CD4-positive, CD25-positive, alpha-beta regulatory T cell (primary cell): ENCODE data around the gene PPCS. TPM values are rescaled to one million over a fixed set of nuclear protein-coding genes. Genes with fewer than 3 reads are reported as not detected.
A peak's percentile ranks its signal among the peaks of the same experiment; 100 is the strongest.

Source experiments
- ATAC-seq, 2 donors: fragments of 150-1000 bp; cut with Tn5 transposase; one replicate each; pipeline ENCODE4 v1.10.0; 2021; ENCODE audit warnings: low read depth in 2 of 2, moderate number of reproducible peaks in 2 of 2, moderate library complexity in 1 of 2
- DNase-seq, 3 donors: peaks; one replicate each; pipeline versions ENCODE4 v3.0.0 to v3.0.0-alpha.2; 2012 to 2022; ENCODE audit warnings: mixed read lengths in 1 of 3
- H3K27ac ChIP-seq: one replicate; pipeline ENCODE4 v1.7.0; 2013; ENCODE audit warnings: mild to moderate bottlenecking, low read length; ENCODE audit not compliant: insufficient read depth, poor library complexity, severe bottlenecking
- H3K27me3 ChIP-seq: one replicate; pipeline ENCODE4 v1.7.0; 2013; ENCODE audit warnings: low read length; ENCODE audit not compliant: control insufficient read depth, insufficient read depth
- H3K36me3 ChIP-seq: one replicate; pipeline ENCODE4 v1.7.0; 2013; ENCODE audit warnings: mild to moderate bottlenecking, low read length, moderate library complexity; ENCODE audit not compliant: control insufficient read depth, insufficient read depth
- H3K4me1 ChIP-seq: 2 replicates; pipeline ENCODE4 v1.7.0; 2013; ENCODE audit warnings: mild to moderate bottlenecking, low read length; ENCODE audit not compliant: insufficient read depth, control insufficient read depth, poor library complexity, severe bottlenecking
- H3K4me3 ChIP-seq: one replicate; pipeline ENCODE4 v1.7.0; 2013; ENCODE audit warnings: low read depth, mild to moderate bottlenecking, low read length, moderate library complexity
- H3K9me3 ChIP-seq, 2 experiments: 1 replicate in 1 of 2; 2 replicates in 1 of 2; pipeline ENCODE4 v1.7.0; 2013; ENCODE audit warnings: low read length in 2 of 2, mild to moderate bottlenecking in 1 of 2, moderate library complexity in 1 of 2; ENCODE audit not compliant: control insufficient read depth in 2 of 2
- H3K27ac Mint-ChIP-seq, 3 donors: one replicate each; pipeline ENCODE4 v1.8.0; 2020 to 2022; ENCODE audit warnings: mild to moderate bottlenecking in 3 of 3, mixed read lengths in 3 of 3, moderate library complexity in 2 of 3
- H3K27me3 Mint-ChIP-seq: one replicate; pipeline ENCODE4 v1.8.0; 2022; ENCODE audit warnings: mild to moderate bottlenecking, mixed read lengths
- H3K36me3 Mint-ChIP-seq: one replicate; pipeline ENCODE4 v1.8.0; 2020; ENCODE audit warnings: mixed read lengths
- H3K4me1 Mint-ChIP-seq, 4 donors: one replicate each; pipeline ENCODE4 v1.8.0; 2020 to 2022; ENCODE audit warnings: mixed read lengths in 4 of 4, mild to moderate bottlenecking in 1 of 4
- H3K4me3 Mint-ChIP-seq, 4 donors: one replicate each; pipeline ENCODE4 v1.8.0; 2020 to 2022; ENCODE audit warnings: mild to moderate bottlenecking in 4 of 4, mixed read lengths in 4 of 4, moderate library complexity in 3 of 4
- H3K9me3 Mint-ChIP-seq, 7 donors: one replicate each; pipeline ENCODE4 v1.8.0; 2020 to 2022; ENCODE audit warnings: mixed read lengths in 7 of 7, mild to moderate bottlenecking in 3 of 7, moderate library complexity in 2 of 7
- polyA plus RNA-seq, 4 donors: library from polyadenylated mRNA; unstranded; fragments of 300-500 nt; fragmentation: Illumina TruSeq; gene quantifications; one replicate each; pipeline ENCODE4 v1.2.3, GENCODE V29; 2021
- total RNA-seq: library from RNA; stranded (reverse); gene quantifications from one replicate; pipeline ENCODE4 v1.2.3, GENCODE V29; 2022

Gene PPCS
- total and polyA plus RNA-seq, 5 donors from 2014 or later = 43.7 to 162 (median 132) TPM

DNA sequence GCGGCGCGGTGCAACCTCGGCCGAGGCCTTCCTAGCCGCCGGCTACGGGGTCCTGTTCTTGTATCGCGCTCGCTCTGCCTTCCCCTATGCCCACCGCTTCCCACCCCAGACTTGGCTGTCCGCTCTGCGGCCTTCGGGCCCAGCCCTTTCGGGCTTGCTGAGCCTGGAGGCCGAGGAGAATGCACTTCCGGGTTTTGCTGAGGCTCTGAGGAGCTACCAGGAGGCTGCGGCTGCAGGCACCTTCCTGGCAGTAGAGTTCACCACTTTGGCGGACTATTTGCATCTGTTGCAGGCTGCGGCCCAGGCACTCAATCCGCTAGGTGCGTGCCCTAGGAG is 379 bp downstream of the PPCS start:
- H3K4me3 Mint-ChIP-seq = peak overlapping the region; percentile 94 to 99 (median 97)
- no peaks in the 10 kb centered on the region for H3K9me3 ChIP-seq
- H3K4me1 Mint-ChIP-seq = peaks cover 22 to 53% (median 37%) of the 10 kb centered on the region in 4 donors

GRCh38 chr1:42461196-42461595 is 4.9 kb downstream of the PPCS start:
- peak overlapping the region in 2 of 4 donors; percentile 42 to 71 for H3K4me3 Mint-ChIP-seq
- no peaks in the 10 kb centered on the region for H3K9me3 ChIP-seq
- H3K27ac ChIP-seq = peak overlapping the region; percentile 48
- no peak overlapping the region for H3K27ac Mint-ChIP-seq
- peaks cover 19 to 68% (median 50%) of the 10 kb centered on the region in 4 donors for H3K4me1 Mint-ChIP-seq
- DNase-seq (no peak), ATAC-seq (no peak)
- H3K27me3 Mint-ChIP-seq = peaks cover 16% of the 10 kb centered on the region
- H3K36me3 ChIP-seq = peaks cover 36% of the 10 kb centered on the region
- H3K27me3 ChIP-seq = no peaks in the 10 kb centered on the region
- H3K9me3 Mint-ChIP-seq = no peaks in the 10 kb centered on the region
- no peak overlapping the region for H3K4me3 ChIP-seq
- peaks cover 32% of the 10 kb centered on the region for H3K4me1 ChIP-seq
- peaks cover 26% of the 10 kb centered on the region for H3K36me3 Mint-ChIP-seq

More for the DNA sequence above, 379 bp downstream of the PPCS start:
- no peaks in the 10 kb centered on the region for H3K9me3 Mint-ChIP-seq
- H3K27me3 ChIP-seq = no peaks in the 10 kb centered on the region
- H3K27ac Mint-ChIP-seq = peak overlapping the region; percentile 98 to 100 (median 100)
- peaks cover 36% of the 10 kb centered on the region for H3K36me3 ChIP-seq
- peak; percentile 47 to 49 for ATAC-seq
- H3K4me3 ChIP-seq = peak overlapping the region; percentile 96
- peaks cover 27% of the 10 kb centered on the region for H3K4me1 ChIP-seq
- peaks cover 29% of the 10 kb centered on the region for H3K36me3 Mint-ChIP-seq
- DNase-seq = peak in 2 of 3 donors; percentile 49 to 87
- H3K27ac ChIP-seq = peak overlapping the region; percentile 99
- H3K27me3 Mint-ChIP-seq = peaks cover 15% of the 10 kb centered on the region

GRCh38 chr1:42462828-42463763 is 6.8 kb downstream of the PPCS start, which contains the start of gene CCDC30:
Gene CCDC30 (plus strand): TSS chr1:42463286. CDS start chr1:42480552, 17,266 bp downstream.
- Mint-ChIP-seq H3K4me3 (peak within 1 kb of the TSS; percentile 79 to 88 (median 86)), H3K4me1 (peaks cover 9 to 53% (median 42%) of the 10 kb centered on the region in 4 donors), H3K27ac (peak within 1 kb of the TSS; percentile 94 to 96 (median 95)), H3K9me3 (no peaks in the 10 kb centered on the region), H3K27me3 (peaks cover 22% of the 10 kb centered on the region), H3K36me3 (peaks cover 24% of the 10 kb centered on the region)
- peak; percentile 96 to 98 (median 98) for DNase-seq
- Histone ChIP-seq H3K4me3 (peak within 1 kb of the TSS; percentile 78), H3K36me3 (peaks cover 32% of the 10 kb centered on the region), H3K4me1 (peaks cover 19% of the 10 kb centered on the region), H3K27ac (peak within 1 kb of the TSS; percentile 89), H3K27me3 (no peaks in the 10 kb centered on the region), H3K9me3 (no peaks in the 10 kb centered on the region)
- ATAC-seq = peak; percentile 100

DNA sequence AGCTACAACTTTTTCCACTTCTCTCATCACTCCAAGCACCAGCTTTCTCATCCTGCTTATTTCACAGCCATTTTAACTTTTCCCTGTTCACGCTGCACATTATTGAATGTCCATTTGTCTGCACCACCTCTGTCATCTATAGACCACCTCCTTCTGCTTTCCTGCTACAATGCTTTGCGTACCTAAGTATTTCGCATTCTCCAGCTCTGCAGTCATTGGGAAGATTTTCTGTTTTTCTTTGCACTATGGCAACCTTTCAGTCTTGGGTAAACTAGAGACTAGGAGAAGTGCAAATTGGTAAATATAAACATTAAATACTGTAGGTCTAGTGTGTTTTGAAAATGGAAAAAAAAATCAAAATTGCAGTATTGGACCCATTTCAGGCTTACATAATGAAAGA is 7.6 kb downstream of the PPCS start:
- ATAC-seq = no peak
- peak overlapping the region in 3 of 4 donors; percentile 79 to 87 (median 85) for H3K4me3 Mint-ChIP-seq
- no peak for DNase-seq
- peaks cover 13% of the 10 kb centered on the region for H3K4me1 ChIP-seq
- peaks cover 24% of the 10 kb centered on the region for H3K36me3 ChIP-seq
- peaks cover 5 to 45% (median 36%) of the 10 kb centered on the region in 4 donors for H3K4me1 Mint-ChIP-seq
- H3K27ac Mint-ChIP-seq = peak overlapping the region; percentile 94 to 96 (median 95)
- no peaks in the 10 kb centered on the region for H3K9me3 Mint-ChIP-seq
- H3K9me3 ChIP-seq = no peaks in the 10 kb centered on the region
- peaks cover 22% of the 10 kb centered on the region for H3K27me3 Mint-ChIP-seq
- peak overlapping the region; percentile 58 for H3K4me3 ChIP-seq
- H3K27ac ChIP-seq = no peak overlapping the region
- peaks cover 27% of the 10 kb centered on the region for H3K36me3 Mint-ChIP-seq
- H3K27me3 ChIP-seq = no peaks in the 10 kb centered on the region

DNA sequence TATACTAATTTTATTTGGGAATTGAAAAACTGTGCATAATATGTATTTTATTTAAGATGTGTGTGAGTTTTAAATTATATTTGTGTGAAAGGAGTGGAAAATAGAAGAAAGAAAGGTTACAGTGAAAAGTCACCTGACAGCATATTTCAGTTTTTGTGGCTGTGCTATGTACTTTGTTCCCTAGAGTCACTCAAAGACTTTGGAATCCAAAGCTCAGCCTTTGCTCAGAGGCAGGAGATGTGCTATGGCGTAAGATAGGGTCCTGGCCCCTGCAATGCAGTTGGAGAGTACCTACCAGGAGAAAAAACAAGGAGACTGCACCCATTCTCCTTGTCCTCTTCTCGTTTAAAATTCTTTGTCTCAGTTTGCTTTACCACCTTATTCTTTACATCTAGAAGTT is 9.7 kb downstream of the PPCS start:
- Histone ChIP-seq H3K4me3 (no peak overlapping the region), H3K36me3 (peaks cover 3% of the 10 kb centered on the region), H3K27ac (no peak overlapping the region), H3K9me3 (no peaks in the 10 kb centered on the region), H3K27me3 (no peaks in the 10 kb centered on the region), H3K4me1 (peaks cover 13% of the 10 kb centered on the region)
- peaks cover 18% of the 10 kb centered on the region for H3K27me3 Mint-ChIP-seq
- no peak overlapping the region for H3K4me3 Mint-ChIP-seq
- peaks cover 0 to 2% (median 0%) of the 10 kb centered on the region in 7 donors for H3K9me3 Mint-ChIP-seq
- no peak overlapping the region for H3K27ac Mint-ChIP-seq
- no peak for ATAC-seq
- DNase-seq = no peak
- peaks cover 11% of the 10 kb centered on the region for H3K36me3 Mint-ChIP-seq
- peaks cover 5 to 27% (median 22%) of the 10 kb centered on the region in 4 donors for H3K4me1 Mint-ChIP-seq

- Mint-ChIP-seq H3K27ac (no peak overlapping the region), H3K9me3 (peaks cover 0 to 2% (median 0%) of the 10 kb centered on the region in 7 donors), H3K27me3 (peaks cover 7% of the 10 kb centered on the region), H3K4me3 (no peak overlapping the region), H3K4me1 (peaks cover 0 to 2% (median under 1%) of the 10 kb centered on the region in 4 donors), H3K36me3 (peaks cover 13% of the 10 kb centered on the region)
- no peaks in the 10 kb centered on the region for H3K4me1 ChIP-seq
- H3K27me3 ChIP-seq = no peaks in the 10 kb centered on the region
- DNase-seq (no peak), ATAC-seq (no peak)
- no peak overlapping the region for H3K27ac ChIP-seq
- H3K9me3 ChIP-seq = no peaks in the 10 kb centered on the region
- no peaks in the 10 kb centered on the region for H3K36me3 ChIP-seq
- no peak overlapping the region for H3K4me3 ChIP-seq
Measured at GRCh38 chr1:42469727-42470126, 13.4 kb downstream of the PPCS start.

DNA sequence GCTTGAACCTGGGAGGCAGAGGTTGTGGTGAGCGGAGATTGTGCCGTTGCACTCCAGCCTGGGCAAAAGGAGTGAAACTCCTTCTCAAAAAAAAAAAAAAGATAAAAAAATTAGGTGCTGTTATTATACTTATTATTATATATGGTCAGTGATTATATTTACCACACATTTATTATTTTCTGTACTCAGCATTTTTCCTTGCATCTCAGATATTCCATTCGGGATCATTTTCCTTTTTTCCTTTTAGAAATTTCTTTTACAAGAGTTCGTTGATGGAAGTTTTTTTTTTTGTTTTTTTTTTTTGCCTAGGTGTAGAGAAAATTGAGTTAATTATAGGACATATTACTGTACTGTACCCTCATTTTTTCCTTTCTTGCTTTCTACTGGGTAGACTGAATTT is 20.3 kb downstream of the PPCS start:
- Histone ChIP-seq H3K9me3 (no peaks in the 10 kb centered on the region), H3K27ac (no peak overlapping the region), H3K27me3 (no peaks in the 10 kb centered on the region), H3K36me3 (no peaks in the 10 kb centered on the region), H3K4me3 (no peak overlapping the region), H3K4me1 (no peaks in the 10 kb centered on the region)
- no peak for DNase-seq
- Mint-ChIP-seq H3K4me1 (no peaks in the 10 kb centered on the region), H3K27ac (no peak overlapping the region), H3K4me3 (no peak overlapping the region), H3K36me3 (peaks cover 12% of the 10 kb centered on the region), H3K9me3 (no peaks in the 10 kb centered on the region), H3K27me3 (no peaks in the 10 kb centered on the region)
- ATAC-seq = no peak
